Panc1 (cell line): ENCODE measurements around the gene SLC43A2. TPM values are rescaled to one million over a fixed set of nuclear protein-coding genes. Genes with fewer than 3 reads are reported as not detected.

Experiments used
- ATAC-seq: fragments of 200-7000 bp; cut with Tn5 transposase; 2 replicates; pipeline ENCODE4 v1.9.1; 2020; ENCODE audit warnings: mild to moderate bottlenecking, moderate library complexity
- BruUV-seq: library from RNA; stranded (reverse); fragments of 400-500 nt; replicated peaks from 2 replicates; lab custom pipeline; 2021; lab: Mats Ljungman, UMichigan
- CTCF ChIA-PET: fragments of 300-600 bp; sonication (Branson Sonifier 250); formaldehyde crosslinking; loops from one replicate; lab custom pipeline; 2022; ENCODE audit warnings: antibody characterized with exemption; lab: Charles Lee
- POLR2A ChIA-PET: fragments of 300-600 bp; sonication (Branson Sonifier 250); formaldehyde crosslinking; loops from one replicate; lab custom pipeline; 2022; ENCODE audit warnings: antibody characterized with exemption; lab: Charles Lee
- DNase-seq: peaks from one replicate; pipeline ENCODE4 v3.0.0-alpha.2; 2010; ENCODE audit warnings: low read depth, low spot score
- H3K27ac ChIP-seq: 2 replicates; pipeline ENCODE4 v1.5.1; 2011; ENCODE audit warnings: mild to moderate bottlenecking, low read length, inconsistent platforms
- H3K27me3 ChIP-seq: fragments of 200-500 bp; sonication (Bioruptor generic); 2 replicates; pipeline ENCODE4 v1.6.0; 2014; ENCODE audit warnings: low read length, inconsistent platforms; ENCODE audit not compliant: control insufficient read depth, insufficient read depth
- H3K36me3 ChIP-seq: fragments of 200-500 bp; sonication (Bioruptor generic); 2 replicates; pipeline ENCODE4 v1.5.1; 2014; ENCODE audit warnings: inconsistent platforms, mild to moderate bottlenecking, low read length, moderate library complexity; ENCODE audit not compliant: control insufficient read depth, insufficient read depth
- H3K4me1 ChIP-seq: 2 replicates; pipeline ENCODE4 v1.5.1; 2011; ENCODE audit warnings: inconsistent platforms, mild to moderate bottlenecking, low read length, moderate library complexity; ENCODE audit not compliant: control insufficient read depth, insufficient read depth
- H3K4me3 ChIP-seq, 2 experiments: 2 replicates each; pipeline ENCODE4 v1.5.1; 2011 to 2012; ENCODE audit warnings: low read depth in 2 of 2, low read length in 2 of 2, mild to moderate bottlenecking in 2 of 2, inconsistent platforms in 1 of 2, moderate library complexity in 1 of 2
- H3K9me3 ChIP-seq: fragments of 200-500 bp; sonication (Bioruptor generic); 2 replicates; pipeline ENCODE4 v1.5.1; 2014; ENCODE audit warnings: low read depth, mild to moderate bottlenecking, inconsistent platforms, low read length, moderate library complexity; ENCODE audit not compliant: control insufficient read depth, insufficient read depth
- POLR2AphosphoS5 ChIP-seq: IDR thresholded peaks from 2 replicates; pipeline ENCODE4 v1.6.1; 2012; ENCODE audit warnings: mild to moderate bottlenecking, low read depth, low read length, moderate library complexity
- SIN3A ChIP-seq: IDR thresholded peaks from 2 replicates; pipeline ENCODE4 v1.6.1; 2012; ENCODE audit warnings: low read depth, mild to moderate bottlenecking, low read length, moderate library complexity, borderline replicate concordance; ENCODE audit not compliant: insufficient read depth
- TCF7L2 ChIP-seq: IDR thresholded peaks from 2 replicates; pipeline ENCODE4 v1.6.1; 2011; ENCODE audit warnings: mild to moderate bottlenecking, low read depth, low read length, inconsistent platforms
- in situ Hi-C: cut with HindIII; loops from 2 replicates; pipeline ENCODE4 v1.10.0; 2016; ENCODE audit warnings: low sequenced_read_pairs, low pct_unique_long_range_greater_than_20kb
- intact Hi-C: fragments of 100-400 bp; cut with micrococcal nuclease; formaldehyde crosslinking; loops from one replicate; pipeline ENCODE4 v1.10.0; 2022; ENCODE audit not compliant: unreplicated experiment
- total RNA-seq: library from RNA; stranded (reverse); gene quantifications from one replicate; pipeline ENCODE4 v1.2.1, GENCODE V29; 2021; ENCODE audit not compliant: unreplicated experiment
- TF ChIP-seq, protein P1 (sequence below), 2 experiments: IDR thresholded peaks; 2 replicates each; pipeline ENCODE4 v1.6.1; 2011 to 2012; ENCODE audit warnings: low read depth in 2 of 2, control low read depth in 1 of 2, low read length in 1 of 2, mild to moderate bottlenecking in 1 of 2, moderate library complexity in 1 of 2; ENCODE audit not compliant: insufficient read depth in 1 of 2
- TF ChIP-seq, protein P2 (sequence below): fragments of 450-650 bp; IDR thresholded peaks from 2 replicates; pipeline ENCODE4 v1.5.1; 2017; ENCODE audit warnings: mild to moderate bottlenecking

SLC43A2 gene
- total RNA-seq, 1 experiment from 2014 or later = 23.3 TPM

DNA sequence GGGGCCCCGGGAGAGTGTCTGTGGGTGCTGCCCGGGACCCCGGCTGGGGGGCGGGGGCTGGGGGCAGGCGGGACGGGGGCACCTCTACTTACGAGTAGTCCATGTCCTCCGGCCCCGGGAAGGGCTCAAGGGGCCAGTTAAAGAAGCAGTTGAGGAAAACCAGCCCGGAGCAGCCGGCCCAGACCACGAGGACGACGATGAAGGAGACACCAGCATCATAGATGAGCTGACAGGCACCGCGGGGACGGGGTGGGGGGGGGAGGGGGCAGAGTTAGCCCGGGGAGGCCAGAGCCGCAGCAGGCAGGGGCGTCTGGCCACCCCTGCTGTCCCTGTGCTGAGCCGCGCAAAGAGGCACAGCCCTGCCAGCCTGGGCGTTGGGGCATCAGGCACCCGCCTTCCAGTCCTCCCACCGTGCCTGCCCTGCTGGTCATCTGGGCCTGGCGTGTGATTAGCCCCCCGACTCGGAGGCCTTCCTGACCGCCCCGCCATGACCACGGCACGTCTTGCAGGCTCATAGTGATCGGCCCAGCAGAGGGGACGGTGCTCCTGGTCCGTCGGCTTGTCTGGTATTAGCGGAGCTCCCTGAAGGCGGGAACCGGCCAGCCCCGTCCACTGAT, 37.1 kb downstream of the SLC43A2 start:
- in situ Hi-C loops = no loop called here
- no peak for DNase-seq
- no peak overlapping the region for H3K4me3 ChIP-seq
- no peaks in the 10 kb centered on the region for H3K9me3 ChIP-seq
- H3K4me1 ChIP-seq = peaks cover 16% of the 10 kb centered on the region
- ChIA-PET CTCF (no interaction called here), POLR2A (no interaction called here)
- BruUV-seq = no TSS peak
- H3K27ac ChIP-seq = no peak overlapping the region
- no peaks in the 10 kb centered on the region for H3K36me3 ChIP-seq
- TF ChIP-seq, protein P1, sequence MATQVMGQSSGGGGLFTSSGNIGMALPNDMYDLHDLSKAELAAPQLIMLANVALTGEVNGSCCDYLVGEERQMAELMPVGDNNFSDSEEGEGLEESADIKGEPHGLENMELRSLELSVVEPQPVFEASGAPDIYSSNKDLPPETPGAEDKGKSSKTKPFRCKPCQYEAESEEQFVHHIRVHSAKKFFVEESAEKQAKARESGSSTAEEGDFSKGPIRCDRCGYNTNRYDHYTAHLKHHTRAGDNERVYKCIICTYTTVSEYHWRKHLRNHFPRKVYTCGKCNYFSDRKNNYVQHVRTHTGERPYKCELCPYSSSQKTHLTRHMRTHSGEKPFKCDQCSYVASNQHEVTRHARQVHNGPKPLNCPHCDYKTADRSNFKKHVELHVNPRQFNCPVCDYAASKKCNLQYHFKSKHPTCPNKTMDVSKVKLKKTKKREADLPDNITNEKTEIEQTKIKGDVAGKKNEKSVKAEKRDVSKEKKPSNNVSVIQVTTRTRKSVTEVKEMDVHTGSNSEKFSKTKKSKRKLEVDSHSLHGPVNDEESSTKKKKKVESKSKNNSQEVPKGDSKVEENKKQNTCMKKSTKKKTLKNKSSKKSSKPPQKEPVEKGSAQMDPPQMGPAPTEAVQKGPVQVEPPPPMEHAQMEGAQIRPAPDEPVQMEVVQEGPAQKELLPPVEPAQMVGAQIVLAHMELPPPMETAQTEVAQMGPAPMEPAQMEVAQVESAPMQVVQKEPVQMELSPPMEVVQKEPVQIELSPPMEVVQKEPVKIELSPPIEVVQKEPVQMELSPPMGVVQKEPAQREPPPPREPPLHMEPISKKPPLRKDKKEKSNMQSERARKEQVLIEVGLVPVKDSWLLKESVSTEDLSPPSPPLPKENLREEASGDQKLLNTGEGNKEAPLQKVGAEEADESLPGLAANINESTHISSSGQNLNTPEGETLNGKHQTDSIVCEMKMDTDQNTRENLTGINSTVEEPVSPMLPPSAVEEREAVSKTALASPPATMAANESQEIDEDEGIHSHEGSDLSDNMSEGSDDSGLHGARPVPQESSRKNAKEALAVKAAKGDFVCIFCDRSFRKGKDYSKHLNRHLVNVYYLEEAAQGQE (IDR thresholded peaks at IDR 0.05; ENCODE audit: insufficient read depth in 1 of 2, low read depth in 2 of 2, low read length in 1 of 2) = no peak
- TF ChIP-seq TCF7L2 = no peak
- no peaks in the 10 kb centered on the region for H3K27me3 ChIP-seq
- intact Hi-C loops = no loop called here
- ATAC-seq = no peak

DNA sequence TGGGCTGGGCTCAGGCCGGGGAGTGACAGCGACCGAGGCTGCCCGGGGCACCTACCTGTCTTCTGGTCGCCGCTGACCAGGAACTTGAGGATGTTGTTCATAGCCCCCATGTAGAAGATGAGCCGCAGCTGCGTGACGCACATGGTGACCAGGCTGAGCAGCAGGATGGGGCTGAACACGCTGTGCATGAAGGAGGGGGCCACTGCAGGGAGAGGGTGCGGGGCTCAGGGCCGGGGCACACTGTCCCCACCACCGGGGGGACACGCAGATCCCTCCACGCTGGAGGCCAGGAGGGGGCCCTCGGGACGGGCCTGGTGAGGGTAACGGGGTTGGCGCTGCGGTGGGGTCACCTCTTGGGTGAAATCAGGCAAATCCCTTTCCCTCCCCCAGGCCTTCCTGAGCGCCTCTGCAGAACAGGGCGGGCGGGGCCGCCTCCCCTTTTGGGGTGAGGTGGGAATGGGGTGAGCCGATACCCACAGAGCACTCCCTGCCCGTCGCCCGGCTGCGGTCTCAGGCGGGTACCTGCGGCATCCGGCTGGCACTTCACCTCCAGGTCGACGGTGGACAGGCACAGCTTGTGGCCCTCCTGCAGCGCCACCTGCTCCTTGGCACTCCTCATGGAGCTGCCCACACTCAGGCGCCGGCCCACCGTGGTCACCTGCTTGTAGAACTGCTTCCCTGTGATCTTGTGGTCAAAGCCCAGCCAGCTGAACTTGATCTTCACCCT, 37.7 kb downstream of the SLC43A2 start:
- in situ Hi-C loops = no loop called here
- ATAC-seq (no peak), DNase-seq (no peak)
- POLR2A ChIA-PET = no interaction called here
- H3K4me1 ChIP-seq = peaks cover 16% of the 10 kb centered on the region
- TF ChIP-seq, protein P2, sequence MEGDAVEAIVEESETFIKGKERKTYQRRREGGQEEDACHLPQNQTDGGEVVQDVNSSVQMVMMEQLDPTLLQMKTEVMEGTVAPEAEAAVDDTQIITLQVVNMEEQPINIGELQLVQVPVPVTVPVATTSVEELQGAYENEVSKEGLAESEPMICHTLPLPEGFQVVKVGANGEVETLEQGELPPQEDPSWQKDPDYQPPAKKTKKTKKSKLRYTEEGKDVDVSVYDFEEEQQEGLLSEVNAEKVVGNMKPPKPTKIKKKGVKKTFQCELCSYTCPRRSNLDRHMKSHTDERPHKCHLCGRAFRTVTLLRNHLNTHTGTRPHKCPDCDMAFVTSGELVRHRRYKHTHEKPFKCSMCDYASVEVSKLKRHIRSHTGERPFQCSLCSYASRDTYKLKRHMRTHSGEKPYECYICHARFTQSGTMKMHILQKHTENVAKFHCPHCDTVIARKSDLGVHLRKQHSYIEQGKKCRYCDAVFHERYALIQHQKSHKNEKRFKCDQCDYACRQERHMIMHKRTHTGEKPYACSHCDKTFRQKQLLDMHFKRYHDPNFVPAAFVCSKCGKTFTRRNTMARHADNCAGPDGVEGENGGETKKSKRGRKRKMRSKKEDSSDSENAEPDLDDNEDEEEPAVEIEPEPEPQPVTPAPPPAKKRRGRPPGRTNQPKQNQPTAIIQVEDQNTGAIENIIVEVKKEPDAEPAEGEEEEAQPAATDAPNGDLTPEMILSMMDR = no peak
- TF ChIP-seq, protein P1 (IDR thresholded peaks at IDR 0.05; ENCODE audit: insufficient read depth in 1 of 2, low read depth in 2 of 2, low read length in 1 of 2) = no peak
- no peak for TF ChIP-seq POLR2AphosphoS5
- TF ChIP-seq SIN3A = no peak
- no peak for TF ChIP-seq TCF7L2
- CTCF ChIA-PET = no interaction called here
- BruUV-seq = no TSS peak
- H3K36me3 ChIP-seq = no peaks in the 10 kb centered on the region
- H3K27me3 ChIP-seq = no peaks in the 10 kb centered on the region
- intact Hi-C loops = no loop called here
- H3K9me3 ChIP-seq = no peaks in the 10 kb centered on the region
- H3K27ac ChIP-seq = peak overlapping the region; percentile 68
- no peak overlapping the region for H3K4me3 ChIP-seq
